Measurements from ENCODE around the gene TUBA4B.
"Not testable (repeated sequence)": the region's sequence is repeated elsewhere in the genome, so short reads cannot be mapped to it uniquely, and the experiment has no call there.

Gene TUBA4B

DNA sequence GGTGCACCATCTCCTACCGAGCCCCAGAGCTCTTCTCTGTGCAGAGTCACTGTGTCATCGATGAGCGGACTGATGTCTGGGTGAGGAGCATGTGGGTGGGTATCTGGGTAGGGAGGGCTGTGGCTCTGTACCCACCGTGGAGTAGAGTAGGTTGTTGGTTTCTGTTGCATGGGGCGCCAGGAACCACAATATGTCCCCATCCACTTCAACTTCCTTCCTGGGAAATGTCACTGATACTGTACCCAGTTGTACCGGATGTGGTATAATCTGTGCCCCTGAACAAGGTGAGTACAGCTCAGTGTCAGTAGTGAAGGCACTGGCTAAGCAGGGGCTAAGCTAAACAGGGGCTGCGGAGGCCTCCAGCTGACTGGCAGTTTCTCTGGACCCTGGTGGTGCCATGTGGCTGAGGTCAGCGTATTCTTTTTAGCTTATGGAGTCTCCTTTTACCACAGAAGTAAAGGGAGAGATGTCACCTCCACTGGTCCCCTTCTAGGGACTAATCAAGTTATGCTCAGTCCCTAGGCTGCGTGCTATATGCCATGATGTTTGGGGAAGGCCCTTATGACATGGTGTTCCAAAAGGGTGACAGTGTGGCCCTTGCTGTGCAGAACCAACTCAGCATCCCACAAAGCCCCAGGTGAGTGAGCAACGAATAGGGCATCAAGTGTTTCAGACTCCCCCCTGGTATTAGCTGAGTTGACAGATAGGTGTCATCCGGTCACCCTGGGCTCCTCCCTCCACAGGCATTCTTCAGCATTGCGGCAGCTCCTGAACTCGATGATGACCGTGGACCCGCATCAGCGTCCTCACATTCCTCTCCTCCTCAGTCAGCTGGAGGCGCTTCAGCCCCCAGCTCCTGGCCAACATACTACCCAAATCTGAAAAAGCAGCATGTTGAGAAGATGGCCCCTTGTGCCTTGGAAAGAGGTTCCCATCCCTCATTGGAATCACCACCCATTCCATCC is 5.1 kb upstream of the TUBA4B start:
- peak; percentile 47 to 74 for DNase-seq (ENCODE audit: low read depth in 2 of 2)

- no peak for DNase-seq (ENCODE audit: low read depth in 2 of 2)
These were observed 4.2 kb upstream of the TUBA4B start for GRCh38 chr2:219248845-219249202.

- DNase-seq (ENCODE audit: low read depth in 2 of 2): no peak
These were observed 3.7 kb upstream of the TUBA4B start for GRCh38 chr2:219249203-219249980.

GRCh38 chr2:219250049-219250781 is 2.8 kb upstream of the TUBA4B start:
- no peak for DNase-seq (ENCODE audit: low read depth in 2 of 2)

DNA sequence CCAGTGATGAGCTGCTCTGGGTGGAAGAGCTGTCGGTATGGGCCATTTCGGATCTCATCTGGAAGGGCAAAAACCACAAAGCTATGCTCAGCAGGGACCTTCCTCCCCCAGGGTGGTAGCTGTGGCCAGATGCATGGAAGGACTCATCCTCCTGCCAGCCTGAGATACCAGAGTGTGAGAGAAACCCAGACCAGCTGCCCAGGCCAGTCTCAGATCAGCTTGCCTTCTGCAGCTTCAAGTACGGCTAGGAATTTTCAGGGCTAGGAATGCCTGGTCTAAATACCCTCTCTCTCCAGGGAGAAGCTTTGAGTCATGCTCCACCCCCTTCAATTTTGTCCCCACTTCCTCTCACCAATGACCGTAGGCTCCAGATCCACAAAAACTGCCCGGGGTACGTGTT is 1.4 kb upstream of the TUBA4B start:
- DNase-seq (ENCODE audit: low read depth in 2 of 2): no peak

- no peak for DNase-seq (ENCODE audit: low read depth in 2 of 2)
These were observed 959 bp upstream of the TUBA4B start for GRCh38 chr2:219252084-219252483.

DNA sequence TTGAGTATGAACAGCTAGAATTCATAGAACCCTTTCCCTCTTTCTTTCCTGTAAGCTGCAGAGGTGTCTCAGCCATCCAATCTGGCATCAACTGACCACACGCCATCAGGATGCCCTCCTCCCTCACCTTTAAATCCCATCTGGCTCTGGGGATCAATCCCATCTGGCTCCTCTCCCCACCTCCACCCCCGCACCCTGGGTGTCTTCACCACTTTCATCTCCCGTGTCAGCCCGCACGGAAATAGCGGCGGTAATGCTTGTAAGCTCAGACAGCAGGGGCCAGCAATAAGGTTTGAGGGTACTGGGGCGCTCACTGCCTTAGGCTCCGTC is 508 bp upstream of the TUBA4B start:
- peak in 1 of 2 donors; percentile 18 for DNase-seq (ENCODE audit: low read depth in 2 of 2)

DNA sequence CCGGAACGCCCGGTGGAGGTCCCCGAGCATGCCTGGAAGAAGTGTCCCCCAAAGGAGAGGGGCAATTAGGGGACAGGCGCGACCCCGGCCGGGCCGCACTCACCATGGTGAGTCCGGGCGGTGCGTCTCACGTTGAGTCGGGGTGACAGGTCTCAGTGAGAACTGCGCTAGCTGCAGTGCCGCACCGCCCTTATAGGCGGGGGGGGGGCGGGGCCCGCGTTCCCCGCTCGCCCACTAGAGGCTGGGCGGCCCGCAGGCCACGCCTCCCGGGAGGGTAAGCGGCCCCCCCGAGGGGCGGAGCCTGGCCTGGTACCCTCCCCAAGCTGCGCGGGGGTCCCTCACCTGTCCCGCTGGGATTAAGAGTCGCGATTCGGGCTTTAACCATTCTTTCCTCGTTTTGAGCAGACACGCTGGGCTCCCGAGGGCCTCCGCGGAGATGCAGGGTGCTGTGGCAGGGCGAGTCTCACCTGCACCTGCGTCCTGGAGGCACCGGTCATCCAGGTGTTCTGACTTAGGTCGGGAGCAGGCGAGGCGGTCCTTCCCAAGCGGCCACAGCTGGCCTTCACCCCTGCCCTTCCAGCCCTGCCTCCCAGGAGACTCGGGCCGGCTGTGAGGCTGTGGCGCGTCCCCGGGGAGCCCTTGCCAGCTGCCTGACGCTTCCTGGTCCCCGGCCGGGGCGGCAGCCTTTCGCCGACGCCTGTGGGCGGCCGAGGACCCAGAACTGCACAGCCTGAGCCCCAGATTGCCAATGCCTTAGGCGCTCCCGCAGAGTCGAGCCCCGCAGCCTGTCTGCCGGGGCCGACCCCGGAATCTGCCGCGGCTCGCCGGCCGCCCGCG is 928 bp downstream of the TUBA4B start, which contains the start of gene TUBA4A:
Gene TUBA4A (minus strand): TSS at position 166 of the 837 bp plus-strand sequence. CDS start 60 bp downstream, at position 106.
- peak; percentile 80 to 83 for DNase-seq (ENCODE audit: low read depth in 2 of 2)

DNA sequence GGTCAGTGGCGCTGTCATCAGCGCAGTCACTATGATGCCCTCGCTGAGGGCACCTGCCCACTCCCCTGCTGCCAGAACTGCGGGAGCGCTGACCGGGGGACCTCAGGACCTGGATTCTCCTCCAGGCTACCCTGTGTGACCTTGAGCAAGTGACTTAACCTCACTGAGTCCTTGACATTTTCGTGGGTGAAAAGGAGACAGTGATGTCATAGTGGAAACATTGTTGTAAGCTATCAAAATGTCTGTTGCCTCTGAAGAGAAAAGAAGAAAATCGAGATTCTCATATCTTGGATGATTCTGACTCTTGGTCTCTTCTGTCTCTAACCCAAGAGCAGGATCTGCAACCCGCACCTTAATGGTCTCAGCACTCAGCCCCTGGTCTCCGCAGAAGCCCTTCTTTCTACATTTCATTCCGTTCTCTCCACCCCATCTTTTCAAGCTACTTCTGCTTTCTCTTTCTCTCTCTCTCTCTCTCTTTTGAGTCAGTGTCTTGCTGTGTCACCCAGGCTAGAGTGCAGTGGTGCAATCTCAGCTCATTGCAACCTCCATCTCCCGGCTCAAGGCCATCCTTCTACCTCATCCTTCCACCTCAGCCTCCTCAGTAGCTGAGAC is 1.7 kb downstream of the TUBA4B start:
- DNase-seq (ENCODE audit: low read depth in 2 of 2): peak in 1 of 2 donors; percentile 15

GRCh38 chr2:219258942-219259341 is 5.9 kb downstream of the TUBA4B start:
- not testable (repeated sequence) for DNase-seq (ENCODE audit: low read depth in 2 of 2)

GRCh38 chr2:219261024-219261855 is 8.2 kb downstream of the TUBA4B start:
- DNase-seq (ENCODE audit: low read depth in 2 of 2): no peak

DNA sequence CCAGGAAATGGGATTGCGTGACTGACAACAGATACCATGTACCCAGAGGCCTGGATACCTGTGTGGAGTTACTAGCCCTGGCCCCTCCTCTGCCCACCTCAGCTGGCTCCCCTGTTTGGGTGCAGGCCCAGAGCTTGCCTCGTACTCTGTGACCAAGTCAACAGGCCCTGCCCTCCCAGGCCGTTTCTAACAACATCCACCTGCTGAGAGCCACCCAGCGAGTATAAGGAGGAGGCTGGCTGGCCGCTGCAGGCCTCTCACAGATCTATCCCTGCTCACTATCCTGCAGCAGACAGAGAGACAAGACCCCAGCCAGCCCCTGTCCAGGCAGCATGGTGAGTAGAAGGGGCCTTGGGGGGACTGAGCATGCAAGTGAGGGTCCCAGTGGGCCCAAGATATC is 13.2 kb downstream of the TUBA4B start:
- no peak for DNase-seq (ENCODE audit: low read depth in 2 of 2)

DNA sequence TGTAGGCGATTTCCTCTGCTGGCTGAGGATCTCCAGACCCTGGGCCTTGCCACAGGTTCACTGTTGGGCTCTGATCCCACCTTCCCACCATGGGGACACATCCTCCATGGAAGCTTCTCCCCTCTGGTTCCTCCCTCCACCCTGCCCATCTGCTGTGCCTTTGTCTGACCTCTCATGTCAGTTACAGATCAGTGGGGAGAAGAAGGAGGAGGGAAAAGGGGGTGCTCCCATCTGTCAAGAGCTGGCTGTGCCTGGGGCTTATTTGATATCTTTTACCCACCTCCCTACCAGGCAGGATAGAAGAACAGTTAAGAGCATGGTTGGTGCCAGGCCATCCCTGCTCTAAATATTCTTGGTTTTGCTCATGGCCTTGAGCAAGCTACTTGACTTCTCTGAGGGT is 13.8 kb downstream of the TUBA4B start:
- no peak for DNase-seq (ENCODE audit: low read depth in 2 of 2)

GRCh38 chr2:219268294-219268693 is 15.3 kb downstream of the TUBA4B start:
- DNase-seq (ENCODE audit: low read depth in 2 of 2): no peak

- no peak for DNase-seq (ENCODE audit: low read depth in 2 of 2)
These were observed 16.5 kb downstream of the TUBA4B start for GRCh38 chr2:219269362-219270054.

DNA sequence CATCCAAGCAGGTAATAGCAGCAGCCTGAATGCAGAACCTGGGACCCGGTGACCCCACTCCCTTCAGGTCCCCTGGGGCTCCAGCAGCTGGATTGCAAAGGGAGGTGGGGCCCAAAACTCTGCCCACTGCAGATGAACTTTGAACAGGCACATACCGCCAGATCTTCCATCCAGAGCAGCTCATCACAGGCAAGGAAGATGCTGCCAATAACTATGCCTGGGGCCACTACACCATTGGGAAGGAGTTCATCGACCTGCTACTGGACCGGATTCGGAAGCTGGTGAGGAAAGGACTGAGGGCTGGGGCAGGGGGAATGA is 17.0 kb downstream of the TUBA4B start:
- no peak for DNase-seq (ENCODE audit: low read depth in 2 of 2)

DNA sequence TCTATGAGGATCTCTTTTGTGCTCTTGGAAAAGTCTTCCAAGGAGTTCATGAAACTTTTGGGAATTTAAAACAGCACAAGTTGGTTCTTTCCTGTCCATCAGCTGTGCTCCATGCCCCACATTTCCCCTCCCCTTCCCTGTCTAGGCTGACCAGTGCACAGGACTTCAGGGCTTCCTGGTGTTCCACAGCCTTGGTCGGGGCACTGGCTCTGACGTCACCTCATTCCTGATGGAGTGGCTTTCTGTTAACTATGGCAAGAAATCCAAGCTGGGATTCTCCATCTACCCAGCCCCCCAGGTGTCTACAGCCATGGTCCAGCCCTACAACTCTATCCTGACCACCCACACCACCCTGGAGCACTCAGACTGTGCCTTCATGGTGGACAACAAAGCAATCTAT is 18.0 kb downstream of the TUBA4B start:
- no peak for DNase-seq (ENCODE audit: low read depth in 2 of 2)

DNA sequence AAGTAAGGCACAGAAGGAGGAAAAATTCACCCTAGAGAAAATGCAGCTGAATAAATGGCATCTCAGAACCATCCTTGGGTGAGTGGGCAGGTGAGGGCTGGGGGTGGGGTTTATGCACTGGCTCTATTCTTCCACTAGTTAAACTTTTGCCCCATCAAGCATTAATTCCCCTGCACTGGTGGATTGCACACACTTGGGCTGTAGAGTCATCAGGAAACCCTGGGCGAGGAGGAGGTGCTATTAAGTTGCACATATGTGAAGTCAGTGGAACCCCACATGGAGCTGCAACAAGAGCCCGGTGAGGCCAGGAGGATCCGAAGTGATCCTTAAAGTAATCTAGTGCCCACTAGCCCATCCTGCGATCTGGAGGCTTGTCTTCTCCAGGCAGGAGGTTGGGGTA is 19.3 kb downstream of the TUBA4B start:
- DNase-seq (ENCODE audit: low read depth in 2 of 2): no peak

GRCh38 chr2:219272995-219273394 is 20.0 kb downstream of the TUBA4B start:
- no peak for DNase-seq (ENCODE audit: low read depth in 2 of 2)

Data from stimulated activated CD8-positive, alpha-beta memory T cell treated with anti-CD3 and anti-CD28 coated beads, Interleukin-15, amount 100 ng/mL, for 4 hours (primary cell).